OCI-LY3 (cell line): ENCODE data around the gene MUC4.

ENCODE experiments used
- CTCF ChIP-seq: fragments of 200-600, 300-600 bp; sonication (generic); IDR thresholded peaks from 2 replicates; pipeline ENCODE4 v1.5.1; 2014; ENCODE audit warnings: antibody characterized with exemption, low read length, low read depth
- EZH2phosphoT487 ChIP-seq: fragments of 200-600 bp; shearing (Covaris generic); IDR thresholded peaks from 2 replicates; pipeline ENCODE4 v1.6.1; 2018; ENCODE audit warnings: antibody characterized with exemption, mixed run types, low read depth

- no peak for TF ChIP-seq CTCF
- TF ChIP-seq EZH2phosphoT487, result no peak
Observed at GRCh38 chr3:195838714-195839113, 27.0 kb upstream of the MUC4 start.
